Mesothelial cell of epicardium (in vitro differentiated cells): Measurements from ENCODE around the gene ABCA1. TPM values are rescaled to one million over a fixed set of nuclear protein-coding genes. Genes with fewer than 3 reads are reported as not detected.

ENCODE experiments used
- DNase-seq, 2 experiments: peaks; one replicate each; pipeline ENCODE4 v3.0.0; 2021; ENCODE audit warnings: low spot score in 2 of 2; ENCODE audit not compliant: unreplicated experiment in 2 of 2
- H3K27ac Mint-ChIP-seq: 2 replicates; pipeline ENCODE4 v1.8.0; 2021; ENCODE audit warnings: mixed read lengths
- H3K27me3 Mint-ChIP-seq: 2 replicates; pipeline ENCODE4 v1.8.0; 2021; ENCODE audit warnings: low read depth, mixed read lengths
- H3K36me3 Mint-ChIP-seq: 2 replicates; pipeline ENCODE4 v1.8.0; 2021; ENCODE audit warnings: mixed read lengths
- H3K4me1 Mint-ChIP-seq: 2 replicates; pipeline ENCODE4 v1.8.0; 2021; ENCODE audit warnings: mixed read lengths
- H3K4me3 Mint-ChIP-seq: 2 replicates; pipeline ENCODE4 v1.8.0; 2021; ENCODE audit warnings: mild to moderate bottlenecking, moderate library complexity, mixed read lengths
- H3K9me3 Mint-ChIP-seq: 2 replicates; pipeline ENCODE4 v1.8.0; 2021; ENCODE audit warnings: mixed read lengths
- total RNA-seq: library from RNA; stranded (reverse); gene quantifications from 3 replicates; pipeline ENCODE4 v1.2.1, GENCODE V29; 2021
- TF ChIP-seq, protein P1 (sequence below): fragments of 200-600 bp; sonication (generic); IDR thresholded peaks from one replicate; pipeline ENCODE4 v1.5.0; 2021; ENCODE audit warnings: antibody characterized with exemption; ENCODE audit not compliant: unreplicated experiment

The ABCA1 gene
- total RNA-seq, 1 donor from 2014 or later, result 39.9 TPM

DNA sequence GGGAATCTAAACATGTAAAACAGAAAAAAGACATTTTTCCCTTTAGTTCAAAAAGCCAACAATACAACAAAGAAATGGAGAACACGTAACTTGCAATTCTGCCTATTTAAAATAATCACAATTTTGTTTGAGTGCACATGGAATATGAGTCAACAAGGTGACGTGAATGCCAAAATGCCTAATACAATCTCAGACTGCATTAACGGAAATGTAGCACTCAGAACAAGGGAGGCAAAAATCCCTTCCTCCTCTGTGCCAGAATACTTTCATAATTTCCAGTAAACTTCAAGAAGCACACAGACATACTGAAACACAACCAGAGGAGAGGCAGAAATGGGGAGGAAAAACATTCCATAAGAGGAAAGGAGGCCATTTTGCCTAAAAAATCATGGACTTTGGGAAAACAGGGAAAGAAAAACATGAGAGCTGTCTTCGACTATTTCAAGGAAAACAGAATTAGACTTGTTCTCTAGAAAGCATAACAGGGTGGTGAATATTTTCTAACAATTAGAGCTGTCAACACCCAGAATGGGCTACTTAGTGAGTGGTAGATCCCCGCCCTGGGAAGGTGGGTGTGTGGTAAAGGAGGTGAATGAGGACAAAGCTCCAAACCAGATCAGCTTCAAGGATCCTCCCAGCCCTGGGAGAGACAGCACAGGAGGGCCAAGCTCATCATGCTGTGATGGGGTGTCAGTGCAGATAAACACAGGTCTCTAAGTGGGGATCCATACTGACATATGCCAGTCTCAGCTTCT, 48.2 kb downstream of the ABCA1 start:
- Mint-ChIP-seq H3K4me1 (peaks cover 3% of the 10 kb centered on the region), H3K27ac (peak overlapping the region; percentile 27), H3K4me3 (no peak overlapping the region), H3K36me3 (peaks cover 8% of the 10 kb centered on the region), H3K9me3 (no peaks in the 10 kb centered on the region), H3K27me3 (no peaks in the 10 kb centered on the region)
- DNase-seq, result no peak
- TF ChIP-seq, protein P1, sequence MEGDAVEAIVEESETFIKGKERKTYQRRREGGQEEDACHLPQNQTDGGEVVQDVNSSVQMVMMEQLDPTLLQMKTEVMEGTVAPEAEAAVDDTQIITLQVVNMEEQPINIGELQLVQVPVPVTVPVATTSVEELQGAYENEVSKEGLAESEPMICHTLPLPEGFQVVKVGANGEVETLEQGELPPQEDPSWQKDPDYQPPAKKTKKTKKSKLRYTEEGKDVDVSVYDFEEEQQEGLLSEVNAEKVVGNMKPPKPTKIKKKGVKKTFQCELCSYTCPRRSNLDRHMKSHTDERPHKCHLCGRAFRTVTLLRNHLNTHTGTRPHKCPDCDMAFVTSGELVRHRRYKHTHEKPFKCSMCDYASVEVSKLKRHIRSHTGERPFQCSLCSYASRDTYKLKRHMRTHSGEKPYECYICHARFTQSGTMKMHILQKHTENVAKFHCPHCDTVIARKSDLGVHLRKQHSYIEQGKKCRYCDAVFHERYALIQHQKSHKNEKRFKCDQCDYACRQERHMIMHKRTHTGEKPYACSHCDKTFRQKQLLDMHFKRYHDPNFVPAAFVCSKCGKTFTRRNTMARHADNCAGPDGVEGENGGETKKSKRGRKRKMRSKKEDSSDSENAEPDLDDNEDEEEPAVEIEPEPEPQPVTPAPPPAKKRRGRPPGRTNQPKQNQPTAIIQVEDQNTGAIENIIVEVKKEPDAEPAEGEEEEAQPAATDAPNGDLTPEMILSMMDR, result no peak

DNA sequence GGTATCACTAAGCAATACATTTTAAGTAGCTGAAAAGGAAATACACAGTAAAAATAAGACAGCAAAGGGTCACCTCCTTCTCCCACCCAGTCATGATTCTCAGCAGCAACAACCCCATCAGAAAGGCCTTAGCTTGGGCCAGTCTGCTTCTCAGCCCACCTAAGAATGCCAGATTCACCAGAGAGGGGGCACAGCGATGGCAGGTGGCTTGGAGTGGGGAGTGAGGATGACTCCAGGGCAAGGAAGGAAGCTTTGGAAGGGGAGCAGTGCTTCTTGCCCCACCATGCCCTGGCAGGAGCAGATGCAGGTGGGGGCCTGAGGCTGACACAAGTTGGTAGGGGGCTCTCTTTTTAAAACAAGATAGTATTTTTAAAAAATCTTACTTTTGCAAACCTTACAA, 51.4 kb downstream of the ABCA1 start:
- DNase-seq, result no peak
- TF ChIP-seq, protein P1, result no peak
- Mint-ChIP-seq H3K4me1 (peaks cover 9% of the 10 kb centered on the region), H3K9me3 (no peaks in the 10 kb centered on the region), H3K27ac (peak overlapping the region; percentile 36), H3K27me3 (no peaks in the 10 kb centered on the region), H3K36me3 (peaks cover 8% of the 10 kb centered on the region), H3K4me3 (no peak overlapping the region)

DNA sequence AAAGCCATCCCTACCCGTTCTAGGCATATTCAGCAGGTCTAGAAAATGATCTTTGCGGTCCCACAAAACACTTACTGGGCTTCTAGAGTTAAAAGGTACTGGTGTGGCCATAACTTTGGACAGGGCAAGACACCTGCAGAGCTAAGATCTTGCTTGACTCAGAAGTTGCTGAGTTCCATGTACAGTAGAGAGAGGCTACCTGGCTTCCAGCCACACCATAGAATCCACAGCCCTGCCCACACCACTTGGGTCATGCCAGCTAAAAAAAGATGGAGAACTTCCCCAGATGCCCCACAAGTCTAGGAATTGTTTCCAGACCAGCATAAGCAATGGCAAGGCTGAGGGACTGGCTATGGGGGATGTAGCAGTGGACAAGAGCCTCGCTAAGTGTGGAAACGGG, 52.1 kb downstream of the ABCA1 start:
- Mint-ChIP-seq H3K27me3 (no peaks in the 10 kb centered on the region), H3K27ac (no peak overlapping the region), H3K4me3 (no peak overlapping the region), H3K36me3 (peaks cover 8% of the 10 kb centered on the region), H3K4me1 (peaks cover 9% of the 10 kb centered on the region), H3K9me3 (no peaks in the 10 kb centered on the region)
- DNase-seq, result no peak
- TF ChIP-seq, protein P1, result no peak

GRCh38 chr9:104875320-104875719, 52.6 kb downstream of the ABCA1 start:
- Mint-ChIP-seq H3K36me3 (peaks cover 8% of the 10 kb centered on the region), H3K27me3 (no peaks in the 10 kb centered on the region), H3K27ac (no peak overlapping the region), H3K9me3 (no peaks in the 10 kb centered on the region), H3K4me3 (no peak overlapping the region), H3K4me1 (peaks cover 12% of the 10 kb centered on the region)
- no peak for DNase-seq
- TF ChIP-seq, protein P1, result no peak

DNA sequence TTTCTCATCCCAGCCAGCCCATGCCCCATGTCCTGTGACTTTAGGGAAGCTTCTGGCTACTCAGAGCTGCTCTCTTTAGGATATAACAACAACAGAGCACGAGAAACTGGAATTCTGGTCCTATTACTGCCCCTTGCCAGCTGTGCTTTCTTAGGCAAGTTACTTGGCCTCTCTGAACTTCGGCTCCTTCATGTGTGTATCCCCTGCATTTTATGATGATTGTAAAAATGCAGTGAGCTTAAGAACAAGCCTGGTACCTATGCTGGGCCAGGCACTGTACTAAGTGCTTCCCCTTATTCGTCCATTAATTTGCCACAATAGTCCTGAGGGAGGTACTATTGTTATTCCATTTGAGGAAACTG, 54.5 kb downstream of the ABCA1 start:
- DNase-seq, result no peak
- TF ChIP-seq, protein P1, result no peak
- Mint-ChIP-seq H3K27me3 (no peaks in the 10 kb centered on the region), H3K4me3 (no peak overlapping the region), H3K36me3 (peaks cover 8% of the 10 kb centered on the region), H3K27ac (peak overlapping the region; percentile 80), H3K4me1 (peaks cover 25% of the 10 kb centered on the region), H3K9me3 (no peaks in the 10 kb centered on the region)
